ENCODE measurements around the gene PLCB2.

PLCB2 gene

DNA sequence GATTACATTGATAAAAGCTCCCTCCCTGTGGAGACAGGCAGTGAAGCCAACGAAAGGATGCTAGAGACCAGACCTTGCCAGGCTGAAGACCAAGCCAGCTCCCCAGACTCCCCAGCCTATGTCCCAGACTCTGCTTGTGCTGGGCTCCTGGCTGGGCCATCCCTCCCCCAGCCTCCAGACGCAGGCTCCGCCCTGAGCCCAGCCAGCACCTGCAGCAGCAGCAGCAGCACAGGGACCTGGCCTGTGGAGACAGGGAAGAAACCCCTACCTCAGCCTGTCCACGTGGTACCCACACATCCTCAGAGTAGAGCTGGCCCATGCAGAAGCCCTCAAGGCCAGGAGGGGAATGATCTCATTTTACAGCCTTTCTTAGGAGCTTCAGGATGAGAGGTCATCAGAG is 38.1 kb downstream of the PLCB2 start:
- H3K4me3 ChIP-seq (ENCODE audit: low read depth, low read length) = no peak overlapping the region
- DNase-seq (ENCODE audit: low read depth) = no peak
- TF ChIP-seq, protein P1, sequence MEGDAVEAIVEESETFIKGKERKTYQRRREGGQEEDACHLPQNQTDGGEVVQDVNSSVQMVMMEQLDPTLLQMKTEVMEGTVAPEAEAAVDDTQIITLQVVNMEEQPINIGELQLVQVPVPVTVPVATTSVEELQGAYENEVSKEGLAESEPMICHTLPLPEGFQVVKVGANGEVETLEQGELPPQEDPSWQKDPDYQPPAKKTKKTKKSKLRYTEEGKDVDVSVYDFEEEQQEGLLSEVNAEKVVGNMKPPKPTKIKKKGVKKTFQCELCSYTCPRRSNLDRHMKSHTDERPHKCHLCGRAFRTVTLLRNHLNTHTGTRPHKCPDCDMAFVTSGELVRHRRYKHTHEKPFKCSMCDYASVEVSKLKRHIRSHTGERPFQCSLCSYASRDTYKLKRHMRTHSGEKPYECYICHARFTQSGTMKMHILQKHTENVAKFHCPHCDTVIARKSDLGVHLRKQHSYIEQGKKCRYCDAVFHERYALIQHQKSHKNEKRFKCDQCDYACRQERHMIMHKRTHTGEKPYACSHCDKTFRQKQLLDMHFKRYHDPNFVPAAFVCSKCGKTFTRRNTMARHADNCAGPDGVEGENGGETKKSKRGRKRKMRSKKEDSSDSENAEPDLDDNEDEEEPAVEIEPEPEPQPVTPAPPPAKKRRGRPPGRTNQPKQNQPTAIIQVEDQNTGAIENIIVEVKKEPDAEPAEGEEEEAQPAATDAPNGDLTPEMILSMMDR (IDR thresholded peaks at IDR 0.05; ENCODE audit: control insufficient read depth, extremely low read depth, insufficient read depth) = no peak

DNA sequence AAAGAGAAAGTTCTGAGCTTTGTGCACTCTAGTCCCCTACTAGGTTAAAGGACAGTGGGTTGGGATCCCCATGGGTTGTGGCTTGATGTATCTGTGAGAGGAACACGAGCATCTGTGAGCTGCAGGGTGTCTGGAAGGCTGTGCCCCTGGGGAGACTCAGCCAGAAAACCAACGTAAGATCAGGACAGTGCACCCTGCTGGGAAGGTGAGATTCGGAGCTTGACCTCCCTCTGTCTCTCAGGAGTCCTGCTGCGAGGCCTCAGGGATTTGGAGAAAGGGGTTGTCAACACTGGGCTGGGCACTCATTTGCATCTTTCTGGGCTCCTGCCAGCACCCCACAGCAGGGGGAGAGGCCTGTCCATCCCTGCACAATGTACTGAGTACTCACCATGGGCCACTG is 40.1 kb downstream of the PLCB2 start:
- no peak for DNase-seq (ENCODE audit: low read depth)
- TF ChIP-seq, protein P1 (IDR thresholded peaks at IDR 0.05; ENCODE audit: control insufficient read depth, extremely low read depth, insufficient read depth) = no peak

DNA sequence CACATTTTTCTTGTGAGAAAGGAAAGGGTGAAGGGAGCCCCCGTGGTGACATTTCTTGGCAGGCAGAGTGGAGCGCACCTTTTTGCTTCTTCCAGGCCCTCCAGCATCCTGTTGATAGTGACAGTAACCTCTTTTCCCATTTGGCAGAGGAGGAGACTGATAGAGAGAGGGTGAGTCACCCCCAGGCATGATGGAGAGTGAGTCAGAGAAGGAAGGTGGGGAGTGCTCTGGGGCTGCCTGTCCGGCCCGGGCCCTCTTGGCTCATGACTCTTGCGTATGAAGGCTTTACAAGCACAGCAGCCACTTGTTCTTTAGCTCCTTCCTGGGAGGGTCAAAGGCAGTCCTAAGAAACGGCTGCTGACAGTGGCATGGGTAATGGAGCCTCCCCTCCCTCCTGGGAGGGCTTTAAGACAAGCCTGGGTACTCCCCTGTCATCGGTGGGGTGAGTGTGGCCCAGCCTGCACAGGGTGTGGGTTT is 40.9 kb downstream of the PLCB2 start:
- no peak for DNase-seq (ENCODE audit: low read depth)
- TF ChIP-seq, protein P1 (IDR thresholded peaks at IDR 0.05; ENCODE audit: control insufficient read depth, extremely low read depth, insufficient read depth) = no peak

More for the DNA sequence above, 40.1 kb downstream of the PLCB2 start:
- H3K4me3 ChIP-seq (ENCODE audit: low read depth, low read length) = no peak overlapping the region

DNA sequence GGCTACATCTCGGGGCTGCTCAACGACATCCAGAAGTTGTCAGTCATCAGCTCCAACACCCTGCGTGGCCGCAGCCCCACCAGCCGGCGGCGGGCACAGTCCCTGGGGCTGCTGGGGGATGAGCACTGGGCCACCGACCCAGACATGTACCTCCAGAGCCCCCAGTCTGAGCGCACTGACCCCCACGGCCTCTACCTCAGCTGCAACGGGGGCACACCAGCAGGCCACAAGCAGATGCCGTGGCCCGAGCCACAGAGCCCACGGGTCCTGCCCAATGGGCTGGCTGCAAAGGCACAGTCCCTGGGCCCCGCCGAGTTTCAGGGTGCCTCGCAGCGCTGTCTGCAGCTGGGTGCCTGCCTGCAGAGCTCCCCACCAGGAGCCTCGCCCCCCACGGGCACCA is 41.9 kb downstream of the PLCB2 start:
- DNase-seq (ENCODE audit: low read depth) = no peak
- TF ChIP-seq, protein P1 (IDR thresholded peaks at IDR 0.05; ENCODE audit: control insufficient read depth, extremely low read depth, insufficient read depth) = no peak
- H3K4me3 ChIP-seq (ENCODE audit: low read depth, low read length) = no peak overlapping the region

More for the DNA sequence above, 40.9 kb downstream of the PLCB2 start:
- H3K4me3 ChIP-seq (ENCODE audit: low read depth, low read length) = no peak overlapping the region

DNA sequence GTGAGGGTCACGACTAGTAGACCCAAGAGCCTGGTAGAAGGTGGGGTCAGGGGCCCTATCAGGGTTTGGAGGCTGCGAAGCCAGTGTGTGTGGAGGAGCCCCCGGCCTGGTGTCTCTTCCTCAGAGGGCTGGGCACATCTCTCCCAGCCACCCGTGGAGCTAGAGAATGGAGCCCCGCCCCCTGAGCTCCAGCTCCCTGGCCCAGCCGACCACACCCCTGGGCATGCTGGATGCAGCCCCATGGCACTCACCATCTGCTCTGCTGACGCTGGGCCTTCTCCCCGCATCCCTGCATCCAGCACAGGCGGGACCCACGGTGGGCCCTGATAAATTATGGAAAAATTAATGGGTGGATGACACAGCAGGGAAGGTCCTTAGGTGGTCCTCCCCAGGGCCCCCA is 42.4 kb downstream of the PLCB2 start:
- H3K4me3 ChIP-seq (ENCODE audit: low read depth, low read length) = no peak overlapping the region
- TF ChIP-seq, protein P1 (IDR thresholded peaks at IDR 0.05; ENCODE audit: control insufficient read depth, extremely low read depth, insufficient read depth) = no peak
- DNase-seq (ENCODE audit: low read depth) = no peak

DNA sequence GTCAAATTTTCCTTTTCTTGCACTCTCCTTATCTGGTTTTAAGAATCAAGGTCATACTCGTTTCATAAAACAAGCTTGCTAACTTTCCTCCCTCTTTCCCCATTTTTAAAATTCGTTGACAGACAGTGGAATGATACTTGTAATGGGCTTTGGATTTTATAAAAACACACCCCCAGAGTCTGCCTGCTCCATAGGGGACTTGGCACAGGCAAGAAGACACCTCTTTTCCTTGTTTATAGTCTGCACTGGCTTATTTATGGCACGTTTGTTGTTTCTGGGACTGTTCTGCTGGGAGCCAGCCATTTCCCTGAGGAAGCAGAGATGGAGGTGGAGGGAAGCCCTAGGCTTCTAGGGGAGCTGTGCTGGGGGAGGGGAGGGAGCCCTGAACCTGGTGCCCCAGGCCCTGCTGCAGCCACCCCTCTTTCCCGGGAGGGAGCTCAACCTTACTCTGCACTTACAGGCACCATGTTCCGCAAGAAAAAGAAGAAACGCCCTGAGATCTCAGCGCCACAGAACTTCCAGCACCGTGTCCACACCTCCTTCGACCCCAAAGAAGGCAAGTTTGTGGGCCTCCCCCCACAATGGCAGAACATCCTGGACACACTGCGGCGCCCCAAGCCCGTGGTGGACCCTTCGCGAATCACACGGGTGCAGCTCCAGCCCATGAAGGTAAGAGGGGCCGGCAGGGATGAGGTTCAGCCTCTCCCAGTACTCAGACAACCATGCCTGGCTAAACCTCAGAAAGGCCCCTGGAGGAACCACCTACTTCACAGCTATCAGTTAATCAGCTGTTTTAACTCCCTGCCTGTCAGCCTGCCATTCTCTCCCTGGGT is 43.2 kb downstream of the PLCB2 start:
- TF ChIP-seq, protein P1 (IDR thresholded peaks at IDR 0.05; ENCODE audit: control insufficient read depth, extremely low read depth, insufficient read depth) = no peak
- no peak for DNase-seq (ENCODE audit: low read depth)

More for the DNA sequence above, 43.2 kb downstream of the PLCB2 start:
- H3K4me3 ChIP-seq (ENCODE audit: low read depth, low read length) = no peak overlapping the region

All from LNCaP clone FGC (cell line).